Measurements from ENCODE around the gene CYTH2. TPM values are rescaled to one million over a fixed set of nuclear protein-coding genes. Genes with fewer than 3 reads are reported as not detected.
A peak's percentile ranks its signal among the peaks of the same experiment; 100 is the strongest.

CYTH2 gene
- total RNA-seq, 1 donor from 2014 or later = 83.5 TPM

DNA sequence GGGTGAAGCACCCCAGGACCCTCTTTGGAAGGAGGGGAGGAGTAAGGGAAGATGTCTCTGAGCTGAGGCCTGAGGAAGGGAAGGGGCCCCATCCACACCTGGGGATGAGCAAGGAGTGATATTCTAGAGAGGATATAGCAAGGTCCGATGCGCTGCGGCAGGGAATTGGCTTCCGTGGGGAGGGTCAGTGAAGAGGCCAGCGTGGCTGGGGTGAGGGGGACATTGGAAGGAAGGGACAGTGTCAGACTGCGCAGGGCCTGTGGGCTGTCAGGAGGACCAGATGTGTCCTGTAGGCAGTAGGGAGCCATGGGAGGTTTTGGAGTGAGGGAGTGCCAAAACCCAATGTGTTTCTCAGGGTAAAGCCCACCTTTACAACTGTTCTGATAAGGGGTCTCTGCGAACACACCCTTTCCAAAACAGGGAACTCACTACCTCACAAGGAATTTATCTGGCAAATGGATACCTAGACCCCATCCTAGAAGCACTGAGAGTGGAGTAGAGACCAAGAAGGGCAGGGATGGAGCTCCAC is 38.8 kb downstream of the CYTH2 start:
- intact Hi-C loops (cut with DNase I) = loop anchor here (5.0 kb wide), 1 partner anchor 74 kb away; no protein-coding TSS in a partner anchor
- Histone ChIP-seq H3K27ac (no peak overlapping the region), H3K36me3 (no peaks in the 10 kb centered on the region), H3K4me1 (peaks cover 0 to 7% of the 10 kb centered on the region in 2 donors), H3K9me3 (no peaks in the 10 kb centered on the region), H3K4me3 (no peak overlapping the region), H3K27me3 (peaks cover 4% of the 10 kb centered on the region)
- TF ChIP-seq, protein P1, sequence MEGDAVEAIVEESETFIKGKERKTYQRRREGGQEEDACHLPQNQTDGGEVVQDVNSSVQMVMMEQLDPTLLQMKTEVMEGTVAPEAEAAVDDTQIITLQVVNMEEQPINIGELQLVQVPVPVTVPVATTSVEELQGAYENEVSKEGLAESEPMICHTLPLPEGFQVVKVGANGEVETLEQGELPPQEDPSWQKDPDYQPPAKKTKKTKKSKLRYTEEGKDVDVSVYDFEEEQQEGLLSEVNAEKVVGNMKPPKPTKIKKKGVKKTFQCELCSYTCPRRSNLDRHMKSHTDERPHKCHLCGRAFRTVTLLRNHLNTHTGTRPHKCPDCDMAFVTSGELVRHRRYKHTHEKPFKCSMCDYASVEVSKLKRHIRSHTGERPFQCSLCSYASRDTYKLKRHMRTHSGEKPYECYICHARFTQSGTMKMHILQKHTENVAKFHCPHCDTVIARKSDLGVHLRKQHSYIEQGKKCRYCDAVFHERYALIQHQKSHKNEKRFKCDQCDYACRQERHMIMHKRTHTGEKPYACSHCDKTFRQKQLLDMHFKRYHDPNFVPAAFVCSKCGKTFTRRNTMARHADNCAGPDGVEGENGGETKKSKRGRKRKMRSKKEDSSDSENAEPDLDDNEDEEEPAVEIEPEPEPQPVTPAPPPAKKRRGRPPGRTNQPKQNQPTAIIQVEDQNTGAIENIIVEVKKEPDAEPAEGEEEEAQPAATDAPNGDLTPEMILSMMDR (IDR thresholded peaks at IDR 0.05) = no peak
- no peak for DNase-seq (ENCODE audit: low spot score in 2 of 2)

DNA sequence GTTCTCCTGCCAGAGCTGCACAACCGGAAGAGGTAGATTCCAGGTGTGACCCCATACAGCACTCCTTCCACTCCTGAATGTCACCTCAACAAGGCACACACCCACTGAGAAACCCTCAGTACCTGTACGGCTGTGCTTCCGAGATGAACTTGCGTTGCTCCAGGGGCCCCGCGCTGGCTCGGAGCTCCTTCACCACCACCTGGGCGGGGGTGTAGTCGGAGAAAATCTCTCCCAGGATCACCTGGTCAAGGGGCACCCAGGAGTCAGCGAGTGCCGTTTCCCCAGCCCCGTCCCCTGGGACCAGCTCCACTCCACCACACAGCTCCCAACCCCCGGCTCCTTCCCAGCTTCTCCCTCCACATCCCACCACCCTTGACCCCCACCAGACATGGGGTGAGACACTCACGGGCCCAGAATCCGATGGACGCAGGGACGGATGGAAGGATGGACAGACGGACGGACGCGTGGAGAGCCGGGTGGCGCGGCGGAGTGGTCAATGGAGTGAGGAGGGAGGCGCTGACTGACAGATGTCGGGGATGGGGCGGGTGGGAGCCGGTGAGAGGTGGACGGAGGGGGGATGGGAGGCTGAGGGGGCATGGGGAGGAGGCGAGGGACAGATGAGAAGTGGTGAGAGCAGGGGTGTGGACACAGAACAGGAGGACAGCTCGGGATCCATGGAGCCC is 39.7 kb downstream of the CYTH2 start:
- H3K27ac ChIP-seq = no peak overlapping the region
- intact Hi-C loops (cut with DNase I) = loop anchor here (5.0 kb wide), 1 partner anchor 73 kb away; no protein-coding TSS in a partner anchor
- peaks cover 4% of the 10 kb centered on the region for H3K27me3 ChIP-seq

DNA sequence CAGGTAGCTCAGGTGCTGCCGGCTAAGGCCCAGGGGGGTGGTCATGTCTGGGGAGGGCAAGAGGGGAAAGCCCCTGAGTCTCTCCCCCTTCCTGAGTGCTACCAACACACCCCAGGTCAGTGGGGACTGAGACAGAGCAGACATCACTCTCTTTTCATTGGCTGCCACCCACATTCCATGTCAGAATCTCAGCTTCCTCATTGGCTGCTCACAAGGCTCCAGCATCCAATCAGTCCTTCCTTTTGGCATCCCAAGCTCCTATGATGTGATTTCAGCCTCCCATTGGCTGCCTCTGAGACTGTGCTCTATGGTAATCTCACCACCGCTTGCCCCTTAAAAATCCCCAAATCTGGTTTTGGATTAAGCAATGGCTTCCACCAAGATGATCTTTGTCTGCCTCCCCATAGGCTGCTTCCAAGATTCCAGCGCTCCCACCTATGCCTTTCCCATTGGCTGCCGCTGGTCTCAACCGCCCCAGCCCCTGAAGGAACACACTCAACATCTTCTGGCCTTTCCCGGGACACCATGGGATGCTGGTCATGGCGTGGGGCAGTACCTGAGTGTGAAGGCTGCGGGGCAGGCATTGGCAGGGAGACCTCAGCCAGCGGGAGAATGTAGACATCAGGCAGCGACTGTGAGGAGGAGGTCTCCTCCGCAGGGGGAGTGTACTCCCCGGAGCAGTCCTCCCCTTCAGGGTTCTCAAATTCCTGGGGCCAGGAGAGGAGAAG is 40.5 kb downstream of the CYTH2 start:
- TF ChIP-seq, protein P1 (IDR thresholded peaks at IDR 0.05) = no peak
- H3K36me3 ChIP-seq = no peaks in the 10 kb centered on the region
- no peak for DNase-seq (ENCODE audit: low spot score in 2 of 2)
- no peak overlapping the region for H3K4me3 ChIP-seq
- H3K27ac ChIP-seq = no peak overlapping the region
- H3K4me1 ChIP-seq = peaks cover 0 to 15% of the 10 kb centered on the region in 2 donors
- intact Hi-C loops (cut with DNase I) = loop anchor here (1.0 to 5.0 kb wide), 2 partner anchors 73 to 110 kb away; partner anchors contain the start of genes RPL18 and SPHK2
- no peaks in the 10 kb centered on the region for H3K9me3 ChIP-seq
- H3K27me3 ChIP-seq = peaks cover 4% of the 10 kb centered on the region

More for the DNA sequence above, 39.7 kb downstream of the CYTH2 start:
- DNase-seq (ENCODE audit: low spot score in 2 of 2) = no peak
- Histone ChIP-seq H3K4me3 (no peak overlapping the region), H3K9me3 (no peaks in the 10 kb centered on the region), H3K36me3 (no peaks in the 10 kb centered on the region), H3K4me1 (peaks cover 0 to 13% of the 10 kb centered on the region in 2 donors)
- TF ChIP-seq, protein P1 (IDR thresholded peaks at IDR 0.05) = no peak

DNA sequence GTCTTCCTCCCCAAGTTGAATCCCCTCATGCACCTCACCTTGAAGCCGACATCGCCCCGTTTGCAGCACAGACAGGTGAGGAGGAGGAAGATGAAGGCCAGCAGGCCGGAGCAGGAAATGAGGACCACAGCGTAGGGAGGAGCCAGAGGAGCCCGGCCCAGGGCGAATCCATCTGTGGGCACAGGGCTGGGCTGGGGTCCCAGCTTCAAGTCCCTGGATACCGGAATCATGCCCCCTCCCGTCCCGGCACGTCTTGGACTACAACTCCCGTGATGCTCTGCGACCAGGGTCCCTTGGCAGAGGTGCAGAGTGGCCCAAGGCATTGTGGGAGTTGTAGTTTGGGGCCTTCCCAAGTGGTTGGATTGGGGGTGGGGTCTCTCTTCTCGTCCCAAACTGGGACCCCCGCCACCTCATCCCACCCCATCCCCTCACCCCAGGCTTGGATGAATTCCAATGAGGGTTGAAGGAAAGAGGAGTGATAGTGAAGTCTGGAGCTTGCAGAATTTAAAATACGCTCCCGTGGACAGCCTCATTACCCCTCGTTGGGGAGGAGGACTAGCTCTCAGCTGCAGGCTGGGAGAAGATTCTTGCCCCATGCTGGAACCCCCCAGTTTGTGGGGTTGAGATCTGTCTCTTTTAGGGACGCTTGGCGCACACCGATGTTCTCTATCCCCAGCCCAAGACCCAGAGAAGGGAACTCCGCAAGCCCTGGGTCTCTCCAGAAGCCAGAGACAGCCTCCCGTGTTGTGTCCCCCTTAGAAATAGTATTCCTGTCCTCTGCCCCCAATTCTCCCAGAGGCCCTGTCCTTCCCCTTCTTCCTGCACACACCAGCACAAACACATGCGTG is 41.5 kb downstream of the CYTH2 start:
- H3K9me3 ChIP-seq = no peaks in the 10 kb centered on the region
- TF ChIP-seq, protein P1 (IDR thresholded peaks at IDR 0.05) = no peak
- peak in 1 of 2 donors; percentile 81 for DNase-seq (ENCODE audit: low spot score in 2 of 2)
- H3K36me3 ChIP-seq = no peaks in the 10 kb centered on the region
- peaks cover 4% of the 10 kb centered on the region for H3K27me3 ChIP-seq
- H3K4me3 ChIP-seq = peak overlapping the region; percentile 45 to 59
- intact Hi-C loops (cut with DNase I) = loop anchor here (1.0 kb wide), 2 partner anchors 17 to 109 kb away; partner anchors contain the start of genes RPL18 and SPHK2
- H3K4me1 ChIP-seq = peaks cover 0 to 15% of the 10 kb centered on the region in 2 donors
- no peak overlapping the region for H3K27ac ChIP-seq

DNA sequence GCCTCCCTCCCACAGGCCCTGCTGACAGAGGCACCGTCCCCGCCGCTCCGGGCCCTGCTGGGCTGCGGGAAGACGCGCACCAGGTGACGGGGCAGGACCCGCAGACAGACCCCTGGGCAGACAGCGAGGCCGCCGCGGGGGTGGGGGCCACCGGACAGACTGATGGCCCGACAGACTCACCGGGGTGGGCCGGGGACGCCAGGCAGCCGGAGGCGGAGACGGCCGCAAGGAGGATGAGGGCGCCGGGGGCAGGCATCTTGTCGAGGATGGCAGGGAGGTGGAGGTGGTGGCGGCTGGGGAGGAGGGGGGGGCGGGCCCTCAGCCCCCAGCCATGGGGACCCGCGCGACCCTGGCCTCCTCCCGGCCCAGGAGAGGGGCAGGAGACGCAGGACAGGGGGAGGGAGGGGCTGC is 42.2 kb downstream of the CYTH2 start:
- peaks cover 0 to 15% of the 10 kb centered on the region in 2 donors for H3K4me1 ChIP-seq
- DNase-seq (ENCODE audit: low spot score in 2 of 2) = no peak
- TF ChIP-seq, protein P1 (IDR thresholded peaks at IDR 0.05) = no peak
- intact Hi-C loops (cut with DNase I) = loop anchor here (1.0 kb wide), 1 partner anchor 18 kb away; no protein-coding TSS in a partner anchor
- no peaks in the 10 kb centered on the region for H3K36me3 ChIP-seq
- H3K4me3 ChIP-seq = peak overlapping the region; percentile 45 to 59
- peaks cover 4% of the 10 kb centered on the region for H3K27me3 ChIP-seq
- peak overlapping the region in 1 of 2 donors; percentile 24 for H3K27ac ChIP-seq
- H3K9me3 ChIP-seq = no peaks in the 10 kb centered on the region

All from ascending aorta (tissue), 2 donors.